GM21360 (cell line): ENCODE results near the gene RANBP9.

ENCODE experiments used
- ATAC-seq: cut with Tn5 transposase; IDR thresholded peaks from one replicate; pipeline ENCODE4 v1.9.1; 2021; ENCODE audit warnings: mild to moderate bottlenecking, moderate library complexity; ENCODE audit not compliant: unreplicated experiment

The RANBP9 gene

GRCh38 chr6:13604546-13605416 lies 106.9 kb downstream of the RANBP9 start:
- no peak for ATAC-seq

GRCh38 chr6:13604135-13604534 lies 107.5 kb downstream of the RANBP9 start:
- no peak for ATAC-seq

GRCh38 chr6:13600036-13600435 lies 111.6 kb downstream of the RANBP9 start:
- no peak for ATAC-seq

- ATAC-seq = no peak
Measured at GRCh38 chr6:13597073-13597472, 114.6 kb downstream of the RANBP9 start.

GRCh38 chr6:13593720-13594119 lies 117.9 kb downstream of the RANBP9 start:
- no peak for ATAC-seq

GRCh38 chr6:13593103-13593502 lies 118.5 kb downstream of the RANBP9 start:
- no peak for ATAC-seq

- ATAC-seq = no peak
Measured at GRCh38 chr6:13591205-13591921, 120.3 kb downstream of the RANBP9 start.

- ATAC-seq = no peak
Measured at GRCh38 chr6:13590574-13591153, 121.0 kb downstream of the RANBP9 start.

- ATAC-seq = no peak
Measured at GRCh38 chr6:13589801-13590200, 121.8 kb downstream of the RANBP9 start.

GRCh38 chr6:13586603-13587542 lies 124.8 kb downstream of the RANBP9 start:
- ATAC-seq = no peak

GRCh38 chr6:13581700-13582229 lies 129.9 kb downstream of the RANBP9 start:
- ATAC-seq = no peak

- ATAC-seq = no peak
Measured at GRCh38 chr6:13579911-13580310, 131.7 kb downstream of the RANBP9 start.

GRCh38 chr6:13577926-13578325 lies 133.7 kb downstream of the RANBP9 start:
- ATAC-seq = no peak

- no peak for ATAC-seq
Measured at GRCh38 chr6:13576017-13576416, 135.6 kb downstream of the RANBP9 start.

GRCh38 chr6:13575377-13575775 lies 136.3 kb downstream of the RANBP9 start:
- no peak for ATAC-seq

- ATAC-seq = peak; percentile 57
Measured at GRCh38 chr6:13574571-13575376, 136.9 kb downstream of the RANBP9 start, which contains the start of gene SIRT5. TSS of gene SIRT5 (plus strand) at chr6:13574601. CDS start at chr6:13584111, 9,510 bp downstream.

GRCh38 chr6:13574149-13574570 lies 137.5 kb downstream of the RANBP9 start:
- ATAC-seq = peak; percentile 80

- no peak for ATAC-seq
Measured at GRCh38 chr6:13573669-13574110, 137.9 kb downstream of the RANBP9 start.

GRCh38 chr6:13572951-13573654 lies 138.5 kb downstream of the RANBP9 start:
- ATAC-seq = no peak
